ENCODE measurements around the gene RBBP7.
A peak's percentile ranks its signal among the peaks of the same experiment; 100 is the strongest.

RBBP7 gene

DNA sequence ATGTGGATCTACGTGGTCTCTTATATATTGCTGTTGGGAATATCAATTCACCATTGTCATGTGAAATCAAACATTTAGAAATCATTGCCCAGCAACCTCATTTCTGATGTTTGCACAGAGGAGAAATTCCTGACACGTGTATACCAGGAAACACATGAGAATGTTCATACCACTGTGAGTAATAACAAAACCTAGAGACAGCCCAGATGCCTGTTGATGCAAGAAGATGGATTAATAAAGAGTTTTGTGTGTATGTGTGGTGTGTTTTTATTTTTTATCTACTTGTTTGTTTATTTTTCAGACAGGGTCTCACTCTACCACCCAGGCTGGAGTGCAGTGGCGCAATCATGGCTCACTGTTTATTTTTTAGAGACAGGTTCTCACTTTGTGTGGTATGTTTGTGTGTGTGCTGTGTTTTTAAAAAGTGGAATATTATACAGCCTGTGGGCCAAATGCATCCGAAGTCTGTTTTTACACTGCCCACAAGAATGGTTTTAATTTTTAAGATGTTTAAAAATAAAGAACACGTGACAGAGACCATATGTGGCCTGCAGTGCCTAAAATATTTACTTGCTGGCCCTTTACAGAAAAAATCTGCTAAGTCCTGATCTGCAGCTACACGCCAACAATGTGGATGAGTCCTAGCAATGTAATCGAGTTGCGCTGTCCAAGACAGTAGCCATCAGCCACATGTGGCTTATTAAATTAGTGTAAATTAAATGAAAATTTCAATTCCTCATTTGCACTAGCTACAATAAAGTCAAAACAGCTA, 44.7 kb downstream of the RBBP7 start:
- DNase-seq, result no peak

DNA sequence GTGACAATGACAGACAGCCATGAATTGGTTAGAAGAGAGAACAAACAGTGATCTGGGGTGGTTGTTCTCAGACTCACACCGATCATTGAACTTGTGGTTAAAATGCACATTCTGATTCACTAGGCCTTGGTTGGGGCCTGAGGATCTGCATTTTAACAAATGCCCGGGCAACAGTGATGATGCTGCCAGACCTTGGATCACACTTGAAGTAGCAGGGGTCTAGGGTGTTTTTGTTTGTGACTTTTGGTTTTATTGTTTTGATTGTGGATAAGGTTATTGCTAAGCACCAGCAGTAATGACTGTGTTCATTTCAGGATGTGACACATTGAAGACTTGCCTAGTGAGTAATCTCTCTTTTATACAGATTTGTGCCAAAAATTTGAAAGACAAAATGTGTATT, 47.4 kb downstream of the RBBP7 start:
- DNase-seq, result peak in 1 of 2 experiments; percentile 9

DNA sequence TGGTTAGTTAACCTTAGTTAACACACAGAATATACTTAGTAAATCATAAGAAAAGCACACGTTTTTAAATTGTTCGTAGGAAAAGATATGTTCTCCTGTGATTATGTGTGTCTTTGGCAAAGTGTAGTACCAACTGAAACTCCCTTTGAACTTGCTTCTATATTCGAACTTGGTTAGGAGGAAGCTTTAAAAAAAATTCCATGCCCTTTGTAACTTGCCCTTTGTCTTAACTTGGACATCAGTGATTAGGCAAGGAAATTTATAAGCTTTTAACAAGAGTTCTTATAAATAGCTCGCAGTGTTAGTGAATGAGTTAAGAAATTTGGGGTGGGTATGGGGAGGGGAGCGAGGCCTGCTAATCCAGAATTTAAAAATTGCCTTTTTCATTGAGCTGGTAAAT, 50.5 kb downstream of the RBBP7 start:
- no peak for DNase-seq

DNA sequence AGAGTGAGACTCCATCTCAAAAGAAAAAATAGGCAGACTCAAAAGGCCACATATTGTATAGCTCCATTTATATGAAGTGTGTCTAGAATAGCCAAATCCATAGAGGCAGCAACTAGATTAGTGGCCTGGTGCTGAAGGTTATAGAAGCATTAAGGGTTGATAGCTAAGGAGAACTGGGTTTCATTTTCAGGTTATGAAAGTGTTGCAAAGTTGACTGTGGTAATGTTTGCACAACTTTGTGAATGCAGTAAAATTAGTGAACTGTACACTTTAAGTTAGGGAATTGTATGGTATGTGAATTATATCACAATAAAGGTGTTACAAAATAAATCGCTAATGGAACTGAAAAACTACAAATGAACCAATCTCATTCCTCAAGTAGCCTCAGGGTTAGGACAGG, 55.6 kb downstream of the RBBP7 start:
- no peak for DNase-seq

DNA sequence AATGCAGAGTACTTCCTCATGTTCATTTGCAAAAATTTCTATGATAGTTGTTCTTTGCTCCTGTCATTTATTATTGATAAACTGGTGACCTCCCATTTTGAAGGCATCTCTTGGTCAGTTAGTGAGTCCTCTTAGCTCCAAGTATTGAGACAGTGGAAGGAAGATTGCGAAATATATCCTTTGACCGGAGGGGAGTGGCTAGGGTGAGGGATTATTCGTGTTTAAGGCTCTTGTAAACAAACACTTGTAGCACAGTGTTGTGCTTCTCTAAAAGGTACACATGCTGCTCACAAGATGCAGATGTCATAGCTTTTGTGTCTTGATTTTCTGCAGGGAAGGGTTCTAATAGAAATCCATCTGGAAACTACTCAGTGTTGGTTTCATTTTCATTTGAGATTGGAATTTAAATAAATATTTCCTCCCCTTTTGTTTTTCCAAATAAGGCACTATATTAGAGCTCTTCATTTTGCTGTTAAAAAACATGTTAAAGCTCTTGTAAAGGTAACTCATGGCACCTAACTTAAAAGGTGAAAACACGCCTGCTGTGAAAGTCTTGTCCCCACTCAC, 62.1 kb downstream of the RBBP7 start:
- no peak for DNase-seq

DNA sequence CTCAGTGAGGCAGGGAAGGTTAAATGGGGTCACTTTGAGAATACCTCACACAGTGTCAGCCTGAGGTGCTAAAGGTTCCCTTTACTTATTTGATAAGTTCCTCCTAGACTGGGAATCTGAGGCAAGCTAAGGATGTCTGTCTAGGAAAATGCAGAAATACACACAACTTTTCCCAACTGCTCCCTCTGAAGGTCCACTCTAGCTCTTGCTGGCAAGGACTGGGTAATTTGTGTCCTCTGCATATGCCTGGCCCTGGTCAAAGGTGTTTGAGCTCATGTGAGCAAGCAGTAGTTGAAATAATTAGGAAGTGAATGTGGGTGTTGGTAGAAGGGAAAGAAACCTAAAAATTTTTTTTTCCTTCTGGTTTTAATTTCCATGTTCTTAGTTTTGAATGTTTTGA, 62.6 kb downstream of the RBBP7 start:
- DNase-seq, result no peak

DNA sequence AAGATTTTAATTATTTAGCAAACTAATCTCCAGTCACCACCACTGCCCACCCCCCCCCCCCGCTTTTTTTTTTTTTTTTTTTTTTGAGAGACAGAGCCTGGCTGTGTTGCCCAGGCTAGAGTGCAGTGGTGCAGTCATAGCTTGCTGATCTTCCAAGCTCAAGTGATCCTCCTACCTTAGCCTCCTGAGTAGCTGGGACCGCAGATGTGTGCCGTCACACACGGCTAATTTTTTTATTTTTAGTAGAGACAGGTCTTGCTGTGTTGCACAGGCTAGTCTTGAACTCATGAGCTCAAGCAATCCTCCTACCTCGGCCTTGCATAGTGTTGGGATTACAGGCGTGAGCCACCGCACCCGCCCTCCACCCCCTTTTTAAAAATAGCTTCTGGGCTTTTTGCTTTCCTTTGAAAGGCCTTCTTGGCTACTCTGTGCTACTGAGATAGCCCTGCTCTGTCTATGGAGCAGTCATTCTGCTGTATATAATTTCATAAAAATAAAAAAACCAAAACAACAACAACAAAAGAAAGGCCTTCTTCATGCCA, 65.2 kb downstream of the RBBP7 start:
- no peak for DNase-seq

DNA sequence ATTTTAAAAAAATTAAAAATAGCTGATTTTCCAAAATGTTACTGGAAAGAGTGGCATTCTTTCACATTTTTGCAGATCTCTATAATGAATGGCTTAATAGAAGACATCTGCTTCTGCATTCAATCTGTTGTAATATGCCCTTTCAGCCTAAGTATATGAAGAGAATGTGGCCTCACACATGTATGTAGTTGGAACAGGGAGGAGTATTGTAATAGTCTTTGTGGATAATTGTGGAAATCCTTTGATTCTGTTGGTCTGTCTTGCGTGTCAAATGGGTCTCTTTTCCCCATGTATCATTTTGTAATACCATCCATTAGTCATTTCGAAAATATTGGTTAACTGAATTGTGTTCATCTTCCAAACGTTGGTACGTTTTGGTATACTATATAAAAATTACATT, 72.3 kb downstream of the RBBP7 start:
- no peak for DNase-seq

DNA sequence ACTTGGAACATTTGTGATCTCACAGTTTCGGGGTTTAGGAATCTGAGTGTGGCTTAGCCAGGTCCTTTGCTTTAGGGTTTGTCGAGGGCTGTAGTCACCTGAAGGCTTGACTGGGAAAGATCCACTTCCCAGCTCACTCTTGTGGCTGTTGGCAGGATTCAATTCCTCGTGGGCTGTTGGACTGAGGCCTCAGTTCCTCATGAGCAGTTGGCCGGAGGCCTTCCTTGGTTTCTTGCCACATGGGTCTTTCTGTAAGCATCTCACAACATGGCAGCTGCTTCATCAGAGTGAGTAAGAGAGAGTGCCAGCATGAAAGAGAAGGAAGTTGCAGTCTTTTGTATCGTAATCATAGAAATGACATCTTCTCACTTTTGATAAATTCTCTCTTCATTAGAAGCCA, 72.8 kb downstream of the RBBP7 start:
- DNase-seq, result no peak

DNA sequence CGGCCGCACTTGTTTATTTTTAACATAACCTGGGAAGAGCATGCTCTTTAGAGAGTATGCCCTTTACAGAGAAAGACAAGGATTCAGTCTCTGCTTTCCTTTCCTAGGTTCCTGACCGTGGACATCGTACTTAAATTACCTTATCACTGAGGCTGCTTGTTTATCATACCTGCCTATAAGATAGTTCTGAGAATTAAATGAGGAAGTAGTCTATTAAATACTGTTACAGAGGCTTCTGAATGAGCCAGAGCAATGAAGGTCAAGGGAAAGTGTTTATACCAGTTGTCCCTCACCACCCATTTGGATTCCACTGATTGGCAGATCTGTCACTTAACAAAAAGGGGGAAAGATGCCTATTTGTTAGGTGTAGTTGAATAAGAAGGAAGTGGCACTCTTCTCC, 73.9 kb downstream of the RBBP7 start:
- no peak for DNase-seq

Data from activated CD4-positive, alpha-beta T cell treated with anti-CD3 and anti-CD28 coated beads, Interleukin-2, amount 50 U/mL, for 48 hours (primary cell).